Head of caudate nucleus (tissue), 42 donors: ENCODE results near the gene XPO1.
"Not testable (repeated sequence)": the region's sequence is repeated elsewhere in the genome, so short reads cannot be mapped to it uniquely, and the experiment has no call there.

ENCODE experiments used
- DNase-seq, 42 donors: peaks; one replicate each; pipeline versions ENCODE4 v3.0.0 to v3.0.0-alpha.2; 2020 to 2021; ENCODE audit warnings: mixed read lengths in 7 of 42
- intact Hi-C: fragments of 100-400 bp; cut with DNase I; formaldehyde crosslinking; loops from one replicate; pipeline ENCODE4 v1.15.0; 2022

XPO1 gene

DNA sequence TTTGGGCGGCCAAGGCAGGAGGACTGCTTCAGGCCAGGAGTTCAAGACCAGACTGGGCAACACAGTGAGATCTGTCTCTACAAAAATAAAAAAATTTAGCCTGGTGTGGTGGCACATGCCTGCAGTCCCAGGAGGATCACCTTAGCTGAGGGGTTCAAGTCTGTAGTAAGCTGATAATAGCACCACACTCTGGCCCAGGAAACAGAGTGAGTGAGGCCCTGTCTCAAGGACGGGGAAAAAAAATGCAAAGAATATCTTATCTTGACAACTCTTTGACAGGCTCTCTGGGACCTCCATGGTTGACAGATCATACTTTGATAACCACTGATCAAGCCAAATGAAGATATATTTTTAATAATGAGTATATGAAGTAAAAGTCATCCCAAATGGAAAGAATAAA, 89.9 kb downstream of the XPO1 start:
- intact Hi-C loops: no loop called here
- DNase-seq: peak in 1 of 42 donors; percentile 8

DNA sequence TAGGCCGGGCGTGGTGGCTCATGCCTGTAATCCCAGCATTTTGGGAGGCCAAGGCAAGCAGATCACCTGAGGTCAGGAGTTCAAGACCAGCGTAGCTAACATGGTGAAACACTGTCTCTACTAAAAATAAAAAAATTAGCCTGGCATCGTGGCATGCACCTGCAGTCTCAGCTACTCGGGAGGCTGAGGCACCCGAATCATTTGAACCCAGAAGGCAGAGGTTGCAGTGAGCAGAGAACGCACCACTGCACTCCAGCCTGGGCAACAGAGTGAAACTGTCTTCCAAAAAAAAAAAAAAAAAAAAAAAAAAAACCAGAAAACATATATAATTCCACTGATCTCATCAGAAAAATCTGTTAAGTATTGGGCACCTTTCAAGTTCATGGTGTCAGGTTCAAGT, 91.2 kb downstream of the XPO1 start:
- DNase-seq: peak in 1 of 42 donors; percentile 19
- intact Hi-C loops: not testable (repeated sequence)

DNA sequence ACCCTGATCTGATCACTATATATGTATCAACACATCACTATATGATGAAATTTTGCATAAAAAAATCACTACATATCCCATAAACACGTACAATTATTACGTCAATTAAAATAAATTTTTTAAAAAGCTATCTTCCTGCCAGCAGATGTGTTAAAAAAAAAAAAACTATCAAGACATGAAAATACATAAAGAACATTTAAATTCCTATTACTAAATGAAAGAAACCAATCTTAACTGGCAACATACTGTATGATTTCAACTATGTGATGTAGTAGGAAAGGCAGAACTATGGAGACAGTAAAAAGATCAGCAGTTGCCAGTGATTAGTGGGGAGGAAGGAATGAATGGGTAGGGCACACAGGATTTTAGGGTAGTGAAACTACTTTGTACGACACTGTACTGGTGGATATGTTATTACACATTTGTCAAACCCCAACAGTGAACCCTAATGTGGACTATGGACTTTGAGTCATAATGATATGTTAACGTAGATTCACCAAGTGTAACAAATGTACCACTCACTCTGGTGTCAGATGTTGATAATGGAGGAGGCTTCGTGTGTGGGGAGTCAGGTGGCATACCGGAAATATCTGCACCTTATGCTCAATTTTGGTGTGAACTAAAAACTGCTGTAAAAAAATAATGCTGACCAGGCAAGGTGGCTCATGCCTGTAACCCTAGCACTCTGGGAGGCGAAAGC, 94.7 kb downstream of the XPO1 start:
- intact Hi-C loops: no loop called here
- no peak for DNase-seq

DNA sequence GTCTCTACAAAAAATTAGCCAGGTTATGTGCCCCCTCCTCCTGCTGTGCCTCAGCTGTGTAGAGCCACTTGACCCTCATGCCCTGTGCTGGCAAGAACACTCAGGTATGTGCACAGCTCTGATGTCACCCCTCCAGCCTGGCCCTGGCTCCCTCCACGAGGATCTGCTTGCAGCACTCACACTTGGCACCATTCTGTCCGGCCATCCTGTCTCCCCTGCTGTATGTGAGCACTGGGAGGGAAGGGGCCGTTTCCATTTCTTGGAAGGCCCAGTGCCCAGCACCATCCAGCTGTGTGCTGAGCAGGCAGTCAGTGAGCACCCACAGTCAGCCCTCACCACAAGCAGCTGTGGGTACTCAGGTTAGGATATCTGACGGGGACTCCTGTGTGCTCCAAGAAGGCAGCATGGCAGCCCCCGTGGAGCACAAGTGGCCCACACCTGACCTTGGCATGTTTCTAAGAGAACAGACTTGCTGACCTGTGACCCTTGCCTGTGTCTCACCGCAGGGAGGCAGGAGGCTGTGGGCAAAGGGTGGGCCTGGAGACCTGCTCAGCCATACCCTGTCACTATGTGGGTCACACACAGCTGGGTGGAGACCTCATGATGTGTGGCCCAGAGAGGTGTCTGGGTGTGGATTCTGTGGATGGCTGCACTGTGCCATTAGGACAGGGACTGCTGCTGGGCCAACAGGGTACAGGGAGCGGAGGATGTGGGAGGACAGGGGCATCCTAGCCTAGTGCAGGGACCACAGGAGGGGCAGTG, 98.7 kb downstream of the XPO1 start:
- peak in 1 of 42 donors; percentile 30 for DNase-seq
- intact Hi-C loops: no loop called here

DNA sequence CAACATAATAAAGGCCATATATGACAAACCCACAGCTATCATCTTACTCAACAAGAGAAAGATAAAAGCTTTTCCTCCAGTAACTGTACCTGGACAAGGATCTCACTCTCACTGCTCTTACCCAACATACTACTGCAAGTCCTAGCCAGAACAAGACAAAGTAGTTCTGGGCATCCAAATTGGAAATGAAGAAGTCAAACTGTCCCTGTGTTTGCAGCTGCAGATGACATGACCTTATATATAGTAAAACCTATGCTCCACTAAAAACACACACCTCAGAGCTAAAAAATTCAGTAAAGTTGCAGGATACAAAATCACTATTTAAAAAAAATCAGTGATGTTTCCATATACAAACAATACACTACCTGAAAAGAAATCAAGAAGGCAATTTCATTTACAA, 99.5 kb downstream of the XPO1 start:
- no peak for DNase-seq
- intact Hi-C loops: no loop called here

DNA sequence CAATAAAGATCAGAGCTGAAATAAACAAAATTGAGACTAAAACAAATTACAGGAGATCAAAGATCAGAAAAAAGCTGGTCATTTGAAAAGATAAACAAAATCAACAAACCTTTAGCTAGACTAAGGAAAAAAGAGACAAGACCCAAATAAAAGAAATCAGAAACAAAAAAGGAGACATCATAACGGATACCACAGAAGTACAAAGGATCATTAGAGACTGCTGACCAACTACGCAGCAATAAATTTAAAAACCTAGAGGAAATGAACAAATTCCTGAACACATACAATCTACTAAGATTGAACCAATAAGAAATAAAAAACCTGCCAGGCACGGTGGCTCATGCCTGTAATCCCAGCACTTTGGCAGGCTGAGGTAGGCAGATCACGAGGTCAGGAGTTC, 101.0 kb downstream of the XPO1 start:
- intact Hi-C loops: no loop called here
- no peak for DNase-seq

DNA sequence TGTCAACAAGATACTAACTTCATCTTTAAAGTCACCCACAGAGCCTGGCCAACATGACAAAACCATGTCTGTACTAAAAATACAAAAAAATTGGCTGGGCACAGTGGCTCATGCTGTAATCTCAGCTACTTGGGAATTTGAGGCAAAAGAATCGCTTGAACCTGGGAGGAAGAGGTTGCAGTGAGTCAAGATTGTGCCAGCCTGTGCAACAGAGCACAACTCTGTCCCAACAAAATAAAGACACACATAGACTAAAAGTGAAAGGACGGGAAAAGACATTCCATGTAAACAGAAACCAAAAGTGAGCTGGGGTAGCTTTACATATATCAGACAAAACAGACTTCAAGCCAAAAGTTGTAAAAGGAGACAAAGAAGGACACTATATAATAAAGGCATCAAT, 102.1 kb downstream of the XPO1 start:
- DNase-seq: no peak
- intact Hi-C loops: no loop called here

DNA sequence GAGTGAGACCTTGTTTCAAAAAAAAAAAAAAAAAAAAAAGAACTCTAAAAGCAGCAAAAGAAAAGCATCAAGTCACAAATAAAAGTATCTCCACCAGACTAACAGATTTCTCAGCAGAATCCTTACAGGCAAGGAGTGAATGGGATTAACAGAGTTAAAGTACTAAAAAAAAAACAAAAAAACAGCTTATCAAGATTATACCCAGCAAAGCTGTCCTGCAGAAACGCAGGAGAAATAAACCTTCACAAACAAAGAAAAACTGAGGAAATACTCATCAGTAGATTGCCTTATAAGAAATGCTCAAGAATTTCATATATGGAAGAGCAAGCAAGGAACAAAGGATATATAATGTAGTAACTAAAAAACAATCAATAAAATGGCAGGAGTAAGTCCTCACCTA, 102.9 kb downstream of the XPO1 start:
- intact Hi-C loops: no loop called here
- DNase-seq: no peak

DNA sequence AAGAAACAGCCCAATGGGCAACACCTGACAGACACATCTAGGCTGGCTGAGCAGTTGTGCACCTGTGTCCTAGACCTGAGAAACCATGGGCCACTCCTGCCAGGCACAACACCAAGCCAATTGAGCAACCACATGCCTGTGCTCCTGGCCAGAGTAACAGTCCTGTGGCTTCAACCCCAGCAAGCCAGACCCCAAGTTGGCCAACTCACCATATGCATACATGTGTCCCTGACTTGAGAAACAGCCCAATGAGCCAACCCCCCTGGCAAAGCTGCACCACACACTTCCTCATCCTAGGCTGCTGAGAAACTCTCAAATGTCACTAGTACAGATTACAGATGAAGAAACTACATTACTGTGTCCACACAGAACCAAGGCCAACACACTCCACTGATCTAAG, 103.8 kb downstream of the XPO1 start:
- intact Hi-C loops: no loop called here
- DNase-seq: peak in 1 of 42 donors; percentile 30

DNA sequence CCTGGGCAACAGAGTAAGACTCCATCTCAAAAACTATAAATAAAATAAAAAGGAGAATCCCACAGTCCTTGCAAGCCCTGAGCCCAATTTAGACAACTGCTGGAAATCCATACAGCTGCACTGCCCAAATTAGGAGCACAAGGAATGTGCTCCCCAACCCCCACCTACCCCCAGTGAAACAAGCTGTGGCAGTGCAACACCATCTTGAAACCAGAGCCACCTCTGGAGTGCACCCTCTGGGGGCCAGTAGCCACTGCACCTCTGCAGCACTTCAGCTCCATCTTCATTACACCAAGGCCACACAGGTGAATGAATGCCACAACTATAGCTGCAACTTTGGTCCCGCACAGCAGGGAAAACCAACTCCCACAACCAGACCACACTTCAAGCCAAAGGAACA, 104.5 kb downstream of the XPO1 start:
- intact Hi-C loops: no loop called here
- no peak for DNase-seq

DNA sequence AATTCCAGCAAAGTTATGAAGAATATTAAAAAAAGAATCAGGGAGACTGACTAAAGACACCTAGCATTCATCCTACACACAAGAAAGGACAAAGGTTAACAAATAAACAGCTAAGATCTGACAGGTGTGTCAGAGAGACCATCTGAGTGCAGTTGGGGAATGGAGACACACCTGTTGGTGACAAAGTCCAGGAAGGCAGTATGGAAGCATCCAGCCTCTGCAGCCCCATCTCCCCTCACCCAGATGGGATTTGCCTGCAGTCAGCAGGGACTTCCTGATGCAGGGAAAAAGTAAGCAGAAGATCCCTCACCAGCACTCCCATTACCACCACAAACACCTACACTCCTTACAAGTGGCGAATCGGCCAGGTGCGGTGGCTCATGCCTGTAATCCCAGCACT, 105.2 kb downstream of the XPO1 start:
- intact Hi-C loops: no loop called here
- DNase-seq: no peak

DNA sequence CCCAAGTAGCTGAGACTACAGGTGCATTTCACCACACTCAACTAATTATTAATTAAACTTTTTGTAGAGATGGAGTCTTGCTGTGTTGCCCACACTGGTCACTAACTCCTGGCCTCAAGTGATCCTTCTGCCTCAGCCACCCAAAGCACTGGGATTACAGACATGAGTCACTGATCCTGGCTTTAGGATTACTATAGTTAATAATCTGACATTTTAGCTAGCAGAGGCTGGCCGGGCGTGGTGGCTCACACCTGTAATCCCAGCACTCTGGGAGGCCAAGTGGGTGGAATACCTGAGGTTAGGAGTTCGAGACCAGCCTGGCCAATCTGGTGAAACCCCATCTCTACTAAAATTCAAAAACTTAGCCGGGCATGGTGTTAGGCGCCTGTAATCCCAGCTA, 106.8 kb downstream of the XPO1 start:
- intact Hi-C loops: no loop called here
- DNase-seq: no peak
